Lower leg skin (tissue), 4 donors: Measurements from ENCODE around the gene LSM4. TPM values are rescaled to one million over a fixed set of nuclear protein-coding genes. Genes with fewer than 3 reads are reported as not detected.

Experiments used
- DNase-seq, 2 donors: peaks; one replicate each; pipeline ENCODE4 v3.0.0-alpha.2; 2019; ENCODE audit warnings: low spot score in 2 of 2
- H3K4me3 ChIP-seq: fragments of 200-600 bp; sonication (generic); 2 replicates; pipeline ENCODE4 v1.5.1; 2017; ENCODE audit warnings: mild to moderate bottlenecking, low read depth; ENCODE audit not compliant: poor library complexity, severe bottlenecking
- POLR2A ChIP-seq, 2 donors: fragments of 450-650 bp; IDR thresholded peaks; one replicate each; pipeline ENCODE4 v1.6.1; 2016 to 2017; ENCODE audit warnings: antibody characterized with exemption in 2 of 2, mild to moderate bottlenecking in 1 of 2, moderate library complexity in 1 of 2
- WGBS, 2 donors: methylation state at CpG; one replicate each; pipeline ENCODE4 v1.1.5; 2018; 5-methylcytosine and 5-hydroxymethylcytosine counted together
- intact Hi-C: fragments of 100-400 bp; cut with DNase I; formaldehyde crosslinking; loops from one replicate; pipeline ENCODE4 v1.15.0; 2023; ENCODE audit warnings: low total_unique reads
- total RNA-seq, 4 donors: library from RNA; depleted of rRNA; stranded (reverse); fragments of >200 nt; gene quantifications; one replicate each; pipeline ENCODE4 v1.1.0, GENCODE V29; 2016
- TF ChIP-seq, protein P1 (sequence below), 3 donors: fragments of 450-650 bp; IDR thresholded peaks; one replicate each; pipeline ENCODE4 v1.5.1; 2016; ENCODE audit warnings: antibody characterized with exemption in 3 of 3, mild to moderate bottlenecking in 3 of 3, moderate library complexity in 2 of 3

The LSM4 gene
- total RNA-seq, 4 donors from 2014 or later = 59.7 to 149 (median 105) TPM

DNA sequence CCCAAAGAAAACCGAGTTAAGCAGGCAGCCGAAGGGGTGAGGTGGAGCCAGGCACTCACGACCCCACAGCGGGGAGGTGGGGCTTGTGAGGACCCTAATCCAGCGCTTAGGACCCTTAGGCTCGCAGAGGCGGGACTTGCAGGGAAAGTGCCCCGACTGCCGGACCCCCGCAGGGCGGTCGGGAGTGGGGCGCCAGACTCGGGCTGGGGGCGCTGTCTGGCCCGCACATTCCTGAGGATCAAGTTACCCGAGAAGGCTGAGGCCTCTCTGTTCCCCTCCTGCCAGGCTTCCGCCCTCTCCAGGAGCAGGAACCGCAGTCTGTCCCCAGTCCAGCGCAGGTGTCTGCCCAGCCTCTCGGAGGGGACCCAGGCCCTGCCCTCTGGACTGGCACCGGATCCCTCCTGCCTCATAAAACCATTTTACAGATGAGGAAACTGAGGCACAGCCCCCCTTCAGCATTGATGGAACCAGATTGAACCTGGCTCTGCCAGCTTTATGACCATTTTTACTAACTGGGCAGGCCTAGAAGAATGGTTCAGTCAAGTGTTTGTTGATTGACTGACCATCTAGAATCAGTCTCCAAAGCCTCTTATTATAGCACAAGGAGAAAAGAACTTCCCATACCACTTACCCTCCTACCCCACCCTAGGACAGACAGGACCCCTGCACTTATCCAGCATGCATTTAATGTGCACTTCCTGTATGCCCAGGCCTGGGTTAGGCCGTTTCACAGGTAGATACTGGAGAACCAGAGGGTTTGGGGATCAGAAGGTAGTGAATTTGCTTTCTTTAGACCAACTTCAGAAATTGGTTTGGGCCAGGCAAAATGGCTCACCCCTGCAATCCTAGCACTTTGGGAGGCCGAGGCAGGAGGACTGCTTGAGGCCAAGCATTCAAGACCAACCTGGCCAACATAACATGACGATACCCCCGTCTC is 34.8 kb downstream of the LSM4 start:
- 57 to 77% methylated on average over 25 to 26 of the region's 26 CpGs for WGBS, 2 donors
- no peak overlapping the region for H3K4me3 ChIP-seq
- no peak for TF ChIP-seq POLR2A (IDR thresholded peaks at IDR 0.05)
- TF ChIP-seq, protein P1, sequence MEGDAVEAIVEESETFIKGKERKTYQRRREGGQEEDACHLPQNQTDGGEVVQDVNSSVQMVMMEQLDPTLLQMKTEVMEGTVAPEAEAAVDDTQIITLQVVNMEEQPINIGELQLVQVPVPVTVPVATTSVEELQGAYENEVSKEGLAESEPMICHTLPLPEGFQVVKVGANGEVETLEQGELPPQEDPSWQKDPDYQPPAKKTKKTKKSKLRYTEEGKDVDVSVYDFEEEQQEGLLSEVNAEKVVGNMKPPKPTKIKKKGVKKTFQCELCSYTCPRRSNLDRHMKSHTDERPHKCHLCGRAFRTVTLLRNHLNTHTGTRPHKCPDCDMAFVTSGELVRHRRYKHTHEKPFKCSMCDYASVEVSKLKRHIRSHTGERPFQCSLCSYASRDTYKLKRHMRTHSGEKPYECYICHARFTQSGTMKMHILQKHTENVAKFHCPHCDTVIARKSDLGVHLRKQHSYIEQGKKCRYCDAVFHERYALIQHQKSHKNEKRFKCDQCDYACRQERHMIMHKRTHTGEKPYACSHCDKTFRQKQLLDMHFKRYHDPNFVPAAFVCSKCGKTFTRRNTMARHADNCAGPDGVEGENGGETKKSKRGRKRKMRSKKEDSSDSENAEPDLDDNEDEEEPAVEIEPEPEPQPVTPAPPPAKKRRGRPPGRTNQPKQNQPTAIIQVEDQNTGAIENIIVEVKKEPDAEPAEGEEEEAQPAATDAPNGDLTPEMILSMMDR (IDR thresholded peaks at IDR 0.05) = no peak
- intact Hi-C loops = no loop called here
- DNase-seq = no peak

DNA sequence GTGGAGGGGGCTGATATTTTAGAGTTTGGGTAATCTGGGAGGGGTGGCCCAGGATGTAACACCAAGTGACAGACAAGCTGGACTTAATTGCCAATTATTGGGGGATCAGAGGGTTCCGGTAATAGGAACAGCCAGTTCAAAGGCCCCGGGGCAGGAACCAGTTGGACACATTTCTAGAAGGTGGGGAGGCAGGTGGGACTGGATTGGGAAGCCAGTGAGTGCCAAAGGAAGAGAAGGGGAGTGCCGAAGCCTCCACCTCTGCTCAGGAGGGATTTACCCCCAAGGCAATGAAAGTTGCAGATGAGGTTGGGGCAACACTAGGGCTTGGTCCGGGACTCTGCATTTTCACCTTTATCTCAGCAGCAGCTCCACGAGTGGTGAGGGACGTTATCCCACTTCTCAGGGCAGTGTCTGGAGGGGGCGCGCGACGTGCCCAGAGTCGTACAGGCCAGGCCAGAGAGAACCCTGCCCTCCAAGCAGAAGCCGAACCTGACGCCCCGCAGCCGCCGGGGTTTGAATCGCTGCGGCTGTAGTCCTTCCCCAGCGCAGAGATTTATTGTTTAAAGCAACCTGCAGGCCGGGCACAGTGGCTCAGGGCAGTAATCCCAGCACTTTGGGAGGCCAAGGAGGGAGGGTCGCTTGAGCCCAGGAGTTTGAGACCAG is 35.8 kb downstream of the LSM4 start:
- intact Hi-C loops = no loop called here
- H3K4me3 ChIP-seq = no peak overlapping the region
- TF ChIP-seq POLR2A (IDR thresholded peaks at IDR 0.05) = no peak
- TF ChIP-seq, protein P1 (IDR thresholded peaks at IDR 0.05) = no peak
- 46 to 64% methylated on average over 20 to 21 of the region's 21 CpGs for WGBS, 2 donors
- no peak for DNase-seq

DNA sequence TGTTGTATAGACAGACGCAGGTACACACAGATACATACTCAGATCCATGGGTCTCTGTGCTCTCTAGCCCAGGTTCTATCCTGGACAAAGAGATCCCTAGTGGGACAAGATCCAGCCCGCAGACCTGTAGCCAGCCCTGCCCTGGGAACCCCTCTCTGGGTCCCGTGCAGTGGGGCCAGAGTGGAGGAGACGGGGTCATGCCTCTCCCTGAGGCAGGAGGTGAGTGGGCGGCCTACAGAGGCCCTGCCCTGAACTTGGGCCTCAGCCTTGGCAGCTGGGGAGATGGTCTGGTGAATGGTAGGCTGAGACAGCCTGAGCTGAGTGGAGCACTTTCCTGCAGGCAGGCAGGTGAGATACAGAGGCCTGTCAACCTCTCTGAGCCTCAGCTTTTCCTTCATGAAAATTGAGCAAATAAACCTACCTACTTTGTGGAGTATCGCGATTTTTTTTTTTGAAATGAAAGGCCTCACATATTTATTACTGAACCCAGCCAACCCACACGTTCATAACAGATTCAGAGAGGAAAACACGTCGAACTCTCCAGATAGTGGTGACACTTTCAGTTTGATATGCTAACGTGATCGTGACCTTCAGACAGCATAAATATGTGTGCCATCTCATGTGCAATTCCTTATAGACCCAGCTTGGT is 38.0 kb downstream of the LSM4 start:
- no peak for DNase-seq
- TF ChIP-seq POLR2A (IDR thresholded peaks at IDR 0.05) = no peak
- TF ChIP-seq, protein P1 (IDR thresholded peaks at IDR 0.05) = no peak
- H3K4me3 ChIP-seq = no peak overlapping the region
- intact Hi-C loops = no loop called here
- WGBS, 2 donors = 45 to 60% methylated on average over 11 to 12 of the region's 12 CpGs

DNA sequence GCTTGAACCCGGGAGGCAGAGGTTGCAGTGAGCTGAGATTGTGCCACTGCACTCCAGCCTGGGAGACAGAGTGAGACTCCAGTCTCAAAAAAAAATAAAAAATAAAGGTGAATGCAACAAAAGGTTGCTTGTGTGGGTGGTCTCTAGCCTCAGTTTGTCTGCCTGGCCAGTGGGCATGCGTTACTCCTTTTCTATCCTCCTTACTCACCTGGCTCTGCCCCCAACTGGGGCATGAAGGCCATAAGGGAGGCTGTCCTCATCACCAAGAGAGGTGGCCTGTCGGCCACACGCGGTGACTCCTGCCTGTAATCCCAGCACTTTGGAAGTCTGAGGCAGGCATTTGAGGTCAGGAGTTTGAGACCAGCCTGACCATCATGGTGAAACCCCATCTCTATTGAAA is 39.5 kb downstream of the LSM4 start:
- intact Hi-C loops = no loop called here
- no peak overlapping the region for H3K4me3 ChIP-seq
- WGBS, 2 donors = 84 to 93% methylated on average over 5 of the region's 5 CpGs
- no peak for DNase-seq
- no peak for TF ChIP-seq POLR2A (IDR thresholded peaks at IDR 0.05)
- TF ChIP-seq, protein P1 (IDR thresholded peaks at IDR 0.05) = no peak

DNA sequence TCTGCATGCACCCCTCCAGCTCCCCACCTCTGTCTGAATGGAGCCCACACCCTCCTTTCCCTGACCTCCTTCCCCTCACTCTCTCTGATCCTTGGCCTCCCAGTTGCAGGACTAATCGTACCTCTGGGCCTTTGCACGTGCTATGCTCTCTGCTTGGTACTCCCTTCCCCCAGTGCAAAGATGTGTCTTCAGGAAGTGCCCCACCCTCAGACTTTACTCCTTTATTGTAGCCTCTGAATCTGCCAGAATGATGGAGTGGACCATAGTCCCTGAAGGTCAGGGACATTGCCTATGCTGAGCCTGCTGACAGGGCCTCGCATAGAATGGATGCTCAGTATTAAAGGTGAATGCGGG is 40.1 kb downstream of the LSM4 start:
- intact Hi-C loops = no loop called here
- H3K4me3 ChIP-seq = no peak overlapping the region
- TF ChIP-seq, protein P1 (IDR thresholded peaks at IDR 0.05) = no peak
- TF ChIP-seq POLR2A (IDR thresholded peaks at IDR 0.05) = no peak
- DNase-seq = no peak
- WGBS, 2 donors = 51 to 63% methylated on average over 4 of the region's 4 CpGs
